GM19193 (cell line): ENCODE data around the gene TAGAP.

Source experiments
- POLR2A ChIP-seq: IDR thresholded peaks from 4 replicates; pipeline ENCODE4 v1.6.1; 2011; ENCODE audit not compliant: insufficient read depth, insufficient read length; ENCODE audit errors: extremely low read depth

TAGAP gene

DNA sequence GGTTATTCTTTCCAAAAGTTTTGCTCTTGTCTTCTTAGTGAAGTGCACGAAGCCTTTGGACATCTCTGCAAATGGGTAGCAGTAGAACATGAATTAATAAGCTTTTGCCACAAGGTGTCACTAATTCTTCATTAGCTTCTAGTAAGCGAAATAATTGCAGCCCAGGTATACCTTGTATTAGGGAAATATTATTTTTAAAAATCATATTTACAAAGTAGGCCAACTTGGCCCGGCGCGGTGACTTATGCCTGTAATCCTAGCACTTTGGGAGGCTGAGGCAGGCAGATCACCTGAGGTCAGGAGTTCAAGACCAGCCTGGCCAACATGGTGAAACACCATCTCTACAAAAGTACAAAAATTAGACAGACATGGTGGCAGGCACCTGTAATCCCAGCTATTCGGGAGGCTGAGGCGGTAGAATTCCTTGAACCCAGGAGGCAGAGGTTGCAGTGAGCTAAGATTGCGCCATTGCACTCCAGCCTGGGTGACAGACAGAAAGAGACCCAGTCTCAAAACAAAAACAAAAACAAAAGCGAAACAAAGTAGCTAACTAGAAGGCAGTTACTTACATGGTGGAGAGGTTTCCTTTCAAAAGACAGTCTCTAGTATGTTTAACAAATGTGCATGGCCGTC, 36.0 kb downstream of the TAGAP start:
- no peak for TF ChIP-seq POLR2A

DNA sequence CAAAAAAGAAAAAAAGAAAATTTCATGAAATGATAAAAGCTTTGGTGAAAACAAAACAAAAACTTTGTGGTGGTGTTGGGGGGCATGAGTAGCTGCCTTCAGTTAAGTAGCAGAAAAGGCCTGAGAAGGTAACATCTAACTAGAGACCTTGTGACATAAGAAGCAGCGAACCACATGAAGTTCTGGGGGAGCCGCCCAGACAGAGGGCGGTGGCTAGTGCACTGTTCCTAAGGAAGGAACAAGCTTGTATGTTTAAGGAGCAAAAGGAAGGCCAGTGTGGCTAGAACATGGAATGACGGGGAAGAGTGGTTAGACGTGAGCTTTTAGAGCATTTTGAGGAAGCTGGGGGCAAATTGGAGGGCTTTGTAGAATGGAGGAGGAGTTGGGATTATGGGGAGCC, 37.3 kb downstream of the TAGAP start:
- TF ChIP-seq POLR2A: no peak

DNA sequence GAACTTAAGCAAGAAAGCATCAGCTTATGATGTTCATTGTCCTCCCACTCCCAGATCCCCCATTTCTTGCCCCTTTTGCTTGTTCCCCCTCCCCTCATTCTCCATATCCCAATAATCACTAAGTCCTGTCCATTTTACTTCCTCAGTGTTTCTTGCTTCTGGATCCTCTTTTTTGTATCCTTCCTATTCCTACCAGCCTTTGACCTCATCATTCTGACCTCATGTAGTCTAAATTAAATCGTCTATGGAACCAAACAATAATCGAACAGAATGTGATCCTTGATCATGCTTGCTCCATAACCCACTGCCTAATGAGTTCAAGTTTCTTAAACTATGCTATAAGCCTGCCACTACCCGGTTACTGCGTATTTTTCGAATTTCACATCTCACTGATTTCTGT, 39.4 kb downstream of the TAGAP start:
- no peak for TF ChIP-seq POLR2A

DNA sequence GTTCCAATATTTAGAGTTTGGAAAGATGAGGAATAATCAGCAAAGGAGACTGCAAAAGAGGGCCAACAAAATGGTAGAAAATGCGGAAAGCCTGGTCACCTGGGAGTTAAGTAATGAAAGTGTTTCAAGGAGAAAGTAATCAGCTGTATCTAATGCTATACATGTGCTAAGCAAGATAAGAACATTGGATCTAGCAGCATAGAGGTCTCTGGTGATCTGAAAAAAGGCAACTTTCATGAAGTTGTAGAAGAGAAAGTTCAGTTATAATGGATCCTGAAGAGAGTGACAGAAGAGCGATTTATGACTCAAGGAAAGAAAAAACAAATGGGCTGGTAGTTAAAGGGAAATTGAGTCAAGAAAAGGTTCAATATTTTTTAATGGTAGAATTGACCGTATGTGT, 40.2 kb downstream of the TAGAP start:
- no peak for TF ChIP-seq POLR2A

DNA sequence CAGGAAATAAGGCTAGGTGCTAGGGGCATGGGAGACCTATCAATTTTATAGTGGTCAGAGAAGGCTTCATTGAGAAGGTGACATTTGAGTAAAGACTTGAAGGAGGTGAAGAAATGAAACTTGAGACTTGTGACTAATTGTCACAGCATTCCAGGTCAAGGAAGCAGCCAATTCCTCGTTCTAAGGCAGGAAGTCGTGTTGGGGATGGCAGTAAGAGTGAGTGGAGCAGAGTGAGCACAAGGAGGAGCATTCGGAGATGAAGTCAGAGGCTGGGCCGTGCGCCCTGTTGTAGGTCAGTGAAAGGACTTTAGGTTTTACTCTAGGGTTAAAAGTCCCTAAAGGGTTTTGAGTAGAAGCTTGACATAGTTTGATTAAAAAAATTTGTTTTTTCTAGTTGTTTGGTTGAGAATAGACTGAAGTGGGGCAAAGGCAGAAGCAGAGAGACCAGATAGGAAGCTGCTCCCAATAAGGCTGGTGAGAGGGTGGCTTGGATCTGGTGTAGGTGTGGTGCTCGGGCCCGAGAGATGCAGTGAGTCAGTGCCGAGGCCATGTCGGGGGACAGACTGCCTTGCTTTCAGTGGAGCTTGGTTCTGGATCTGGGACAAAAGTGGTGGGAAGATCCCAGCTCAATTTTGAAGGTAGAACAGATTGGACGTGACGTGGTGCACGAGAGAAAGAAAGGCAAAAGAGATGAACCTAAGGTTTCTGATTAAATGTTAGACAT, 42.2 kb downstream of the TAGAP start:
- no peak for TF ChIP-seq POLR2A

DNA sequence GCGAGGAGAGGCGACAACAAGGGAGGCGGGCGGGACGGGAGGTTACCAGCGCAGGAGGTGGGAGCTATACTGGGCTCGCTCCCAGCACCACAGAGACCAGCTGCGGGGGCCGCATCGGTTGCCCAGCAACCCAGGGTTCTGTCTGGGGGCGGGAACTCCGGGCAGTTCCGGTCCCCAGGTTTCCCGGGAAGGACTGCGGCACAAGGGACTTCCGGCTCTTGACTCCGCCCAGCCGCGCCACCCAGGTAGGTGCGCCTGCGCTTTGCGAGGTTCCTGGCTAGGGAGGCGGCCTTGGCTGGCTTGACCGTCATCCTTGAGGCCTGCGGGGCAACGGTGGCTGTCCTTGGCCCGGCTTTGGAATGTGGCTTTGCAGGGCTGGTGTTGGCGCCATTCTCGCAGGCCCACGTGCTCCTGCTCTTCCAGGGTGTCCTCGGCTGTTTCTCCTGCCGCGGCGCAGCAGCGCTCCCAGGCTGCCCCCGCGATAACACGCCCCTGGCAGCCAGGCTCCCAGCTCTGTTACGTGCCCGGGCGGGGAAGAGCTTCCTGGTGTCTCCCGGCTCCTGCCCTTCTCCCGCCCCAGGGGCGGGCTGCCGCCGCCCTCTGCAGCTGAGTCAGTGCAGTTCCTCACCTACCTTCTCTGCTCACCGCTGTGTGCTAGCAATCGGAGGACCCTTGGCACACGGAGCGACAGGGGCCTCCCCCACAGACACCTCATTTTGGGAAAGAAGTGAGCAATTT, 45.0 kb downstream of the TAGAP start, which contains the start of gene RSPH3:
Gene RSPH3, minus strand, starts transcription at position 537 of the 738 bp plus-strand sequence. CDS start 652 bp downstream, outside the sequence.
- peak; percentile 92 for TF ChIP-seq POLR2A

DNA sequence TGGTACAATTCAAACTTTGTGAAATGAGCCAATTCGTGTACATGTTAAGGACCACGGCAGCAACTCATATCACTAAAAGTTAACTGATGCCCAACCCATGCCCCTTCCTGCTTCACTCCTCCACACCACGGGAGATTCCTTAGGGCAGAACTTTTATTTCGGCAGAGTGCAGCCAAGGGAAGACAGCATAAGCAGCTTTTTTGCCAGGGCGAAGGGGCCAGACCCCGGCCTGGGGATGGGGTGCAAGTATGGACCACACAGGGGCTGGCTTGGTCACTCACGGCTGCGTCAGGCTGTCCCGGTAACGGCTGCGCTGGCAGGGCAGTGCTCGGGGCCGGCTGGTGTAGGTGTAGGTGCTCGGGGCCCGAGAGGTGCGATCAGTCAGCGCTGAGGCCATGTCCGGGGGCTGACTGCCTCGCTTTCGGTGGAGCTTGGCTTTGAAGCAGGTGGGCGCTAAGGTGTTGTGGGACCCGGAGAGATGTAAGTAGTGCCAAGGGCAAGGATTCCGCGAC, 45.6 kb downstream of the TAGAP start:
- no peak for TF ChIP-seq POLR2A

DNA sequence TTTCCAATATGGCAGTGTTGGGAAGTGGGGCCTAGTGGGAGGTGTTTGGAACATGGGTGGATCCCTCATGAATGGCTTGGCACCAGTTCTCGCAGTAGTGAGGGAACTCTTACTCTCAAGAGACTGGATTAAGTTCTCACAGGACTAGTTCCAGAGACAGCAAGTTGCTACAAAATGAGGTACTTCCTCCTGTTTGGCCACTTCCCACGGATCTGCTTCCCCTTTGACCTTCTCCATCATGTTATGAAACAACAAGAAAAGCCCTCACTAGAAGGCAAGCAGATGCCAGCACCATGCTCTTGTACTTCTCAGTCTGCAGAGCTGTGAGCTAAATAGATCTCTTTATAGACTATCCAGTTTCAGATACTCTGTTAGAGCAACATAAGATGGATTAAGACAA, 47.9 kb downstream of the TAGAP start:
- TF ChIP-seq POLR2A: no peak

DNA sequence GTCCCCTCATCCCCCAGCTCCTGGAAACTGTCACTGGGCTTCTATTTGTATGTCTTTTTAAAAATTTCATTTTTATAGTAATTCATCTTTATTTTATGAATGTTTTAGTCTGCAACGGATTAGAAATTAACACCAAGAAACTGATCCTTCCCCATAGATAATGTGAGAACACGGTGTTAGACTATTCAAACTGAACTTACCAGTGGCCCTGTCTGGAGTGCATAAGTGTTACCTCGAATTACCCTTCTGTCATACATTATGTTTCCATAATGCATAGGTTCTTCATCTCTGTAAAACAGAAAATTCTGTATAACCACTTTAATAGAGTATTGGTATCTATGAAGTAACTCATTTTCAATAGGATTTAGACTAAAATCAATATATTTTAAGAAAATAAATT, 51.2 kb downstream of the TAGAP start:
- no peak for TF ChIP-seq POLR2A

DNA sequence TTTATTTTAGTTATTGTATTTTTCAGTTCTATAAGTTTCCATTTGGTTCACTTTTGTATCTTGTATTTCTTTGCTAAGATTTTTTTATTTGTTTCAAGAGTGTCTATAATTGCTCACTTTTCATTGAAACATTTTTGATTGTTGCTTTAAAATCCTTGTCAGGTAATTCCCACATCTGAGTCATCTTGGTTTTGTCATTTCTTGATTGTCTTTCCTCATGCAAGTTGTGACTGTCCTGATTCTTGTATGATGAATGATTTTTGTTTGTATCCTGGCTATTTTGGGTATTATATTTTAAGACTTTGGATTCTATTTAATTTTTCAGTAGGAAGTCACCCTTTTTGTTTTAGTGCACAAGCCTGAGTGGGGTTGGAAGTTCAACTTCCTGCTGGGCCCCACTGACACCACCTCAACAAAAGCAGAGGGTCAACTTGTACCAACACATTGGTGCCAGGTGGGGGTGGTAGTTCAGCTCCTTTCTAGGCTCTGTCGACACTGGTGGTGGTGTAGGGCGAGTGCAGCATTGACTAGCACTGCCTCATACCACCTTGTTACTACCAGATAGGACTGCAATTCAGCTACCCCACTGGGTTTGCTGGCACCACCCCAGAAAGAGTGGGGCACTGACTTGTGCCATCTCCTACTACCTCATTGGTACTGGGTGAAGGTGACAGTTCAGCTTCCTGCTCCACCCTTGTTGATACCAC, 53.6 kb downstream of the TAGAP start:
- no peak for TF ChIP-seq POLR2A

DNA sequence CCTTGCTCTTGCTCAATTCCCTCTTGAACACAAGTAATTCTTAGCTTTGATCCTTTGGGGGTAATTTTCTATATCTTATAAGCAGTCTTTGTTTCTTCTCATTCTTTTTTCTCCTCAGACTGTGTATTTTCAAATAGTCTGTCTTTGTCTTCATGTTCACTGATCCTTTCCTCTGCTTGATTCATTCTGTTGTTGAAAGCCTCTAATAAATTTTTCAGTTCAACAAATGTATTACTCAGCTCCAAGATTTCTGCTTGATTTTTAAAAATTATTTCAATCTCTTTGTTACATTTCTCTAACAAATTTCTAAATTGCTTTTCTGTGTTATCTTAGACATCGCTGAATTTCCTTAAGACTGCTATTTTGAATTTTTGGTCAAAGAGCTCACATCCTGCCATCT, 56.3 kb downstream of the TAGAP start:
- no peak for TF ChIP-seq POLR2A

DNA sequence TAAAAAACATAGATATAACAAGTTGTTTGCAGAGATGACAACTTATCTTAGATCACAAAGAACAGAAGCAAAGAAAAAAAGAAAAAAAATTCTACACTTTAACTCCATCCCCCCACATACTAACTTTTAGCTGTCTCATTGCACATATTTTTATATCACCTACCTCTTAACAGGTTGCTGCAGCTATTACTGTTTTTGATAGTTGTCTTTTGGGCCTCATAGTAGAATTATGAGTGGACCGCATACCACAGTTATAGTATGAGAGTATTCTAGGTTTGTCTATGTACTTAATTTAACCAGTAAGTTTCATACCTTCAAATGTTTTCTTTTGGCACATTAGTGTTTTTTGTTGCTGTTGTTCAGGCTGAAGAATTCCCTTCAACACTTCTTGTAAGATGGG, 57.1 kb downstream of the TAGAP start:
- no peak for TF ChIP-seq POLR2A
